WTC11 (cell line): ENCODE measurements around the gene PHAF1. TPM values are rescaled to one million over a fixed set of nuclear protein-coding genes. Genes with fewer than 3 reads are reported as not detected.

Source experiments
- ATAC-seq: fragments of 200-7000 bp; cut with Tn5 transposase; 2 replicates; pipeline ENCODE4 v1.10.0; 2021; ENCODE audit warnings: mild to moderate bottlenecking, moderate library complexity
- CTCF ChIA-PET: fragments of 300-600 bp; sonication (Branson Sonifier 250); formaldehyde crosslinking; loops from one replicate; lab custom pipeline; 2021; ENCODE audit warnings: antibody characterized with exemption; lab: Charles Lee
- POLR2A ChIA-PET: fragments of 350-600 bp; sonication (Branson Sonifier 250); formaldehyde crosslinking; loops from one replicate; lab custom pipeline; 2021; ENCODE audit warnings: antibody characterized with exemption; lab: Charles Lee
- DNase-seq: peaks from one replicate; pipeline ENCODE4 v3.0.0; 2021; ENCODE audit warnings: low spot score
- H3K27ac Mint-ChIP-seq: 2 replicates; pipeline ENCODE4 v1.8.0; 2021; ENCODE audit warnings: mixed read lengths
- H3K27me3 Mint-ChIP-seq: 2 replicates; pipeline ENCODE4 v1.8.0; 2021; ENCODE audit warnings: low read depth, mild to moderate bottlenecking, moderate library complexity, mixed read lengths
- H3K36me3 Mint-ChIP-seq: 2 replicates; pipeline ENCODE4 v1.8.0; 2021; ENCODE audit warnings: mixed read lengths
- H3K4me1 Mint-ChIP-seq: 2 replicates; pipeline ENCODE4 v1.8.0; 2022; ENCODE audit warnings: mixed read lengths
- H3K4me3 Mint-ChIP-seq: 2 replicates; pipeline ENCODE4 v1.8.0; 2021; ENCODE audit warnings: mild to moderate bottlenecking, moderate library complexity, mixed read lengths
- H3K9me3 Mint-ChIP-seq: 2 replicates; pipeline ENCODE4 v1.8.0; 2021; ENCODE audit warnings: mixed read lengths
- CREB1 ChIP-seq: sonication (generic); formaldehyde crosslinking; IDR thresholded peaks from 2 replicates; pipeline ENCODE4 v1.8.0; 2023; ENCODE audit warnings: mild to moderate bottlenecking, missing genetic modification reagents
- FOXK1 ChIP-seq: sonication (generic); formaldehyde crosslinking; IDR thresholded peaks from 2 replicates; pipeline ENCODE4 v1.8.0; 2022; ENCODE audit warnings: mild to moderate bottlenecking, moderate library complexity, missing genetic modification reagents
- FOXP1 ChIP-seq: sonication (generic); formaldehyde crosslinking; IDR thresholded peaks from 2 replicates; pipeline ENCODE4 v1.8.0; 2022; ENCODE audit warnings: missing genetic modification reagents, mild to moderate bottlenecking, moderate library complexity, borderline replicate concordance
- GTF2I ChIP-seq: fragments of 250-450 bp; sonication (Bioruptor Pico); conservative IDR thresholded peaks from 2 replicates; pipeline ENCODE4 v1.4.0; 2021; ENCODE audit warnings: mild to moderate bottlenecking
- HMGA2 ChIP-seq: fragments of 250-450 bp; sonication (Bioruptor Pico); IDR thresholded peaks from 2 replicates; pipeline ENCODE4 v1.4.0; 2021; ENCODE audit warnings: mild to moderate bottlenecking, moderate library complexity
- JUN ChIP-seq: sonication (generic); formaldehyde crosslinking; IDR thresholded peaks from 2 replicates; pipeline ENCODE4 v1.8.0; 2023; ENCODE audit warnings: mild to moderate bottlenecking, missing genetic modification reagents
- MXD4 ChIP-seq: fragments of 250-450 bp; sonication (Bioruptor Pico); IDR thresholded peaks from 2 replicates; pipeline ENCODE4 v1.8.0; 2021; ENCODE audit warnings: mild to moderate bottlenecking, moderate library complexity, borderline replicate concordance
- MYBL2 ChIP-seq: sonication (generic); formaldehyde crosslinking; IDR thresholded peaks from 2 replicates; pipeline ENCODE4 v1.8.1; 2023; ENCODE audit warnings: mild to moderate bottlenecking, moderate library complexity, missing genetic modification reagents
- NFYB ChIP-seq: sonication (generic); formaldehyde crosslinking; conservative IDR thresholded peaks from 2 replicates; pipeline ENCODE4 v1.8.0; 2022; ENCODE audit warnings: low read depth, missing genetic modification reagents
- NR2C2 ChIP-seq: sonication (generic); formaldehyde crosslinking; IDR thresholded peaks from 2 replicates; pipeline ENCODE4 v1.8.0; 2022; ENCODE audit warnings: mild to moderate bottlenecking, missing genetic modification reagents
- RELA ChIP-seq: sonication (generic); formaldehyde crosslinking; IDR thresholded peaks from 2 replicates; pipeline ENCODE4 v1.8.1; 2022; ENCODE audit warnings: missing genetic modification reagents, mild to moderate bottlenecking, borderline replicate concordance
- SP1 ChIP-seq: sonication (generic); formaldehyde crosslinking; conservative IDR thresholded peaks from 2 replicates; pipeline ENCODE4 v1.8.1; 2022; ENCODE audit warnings: missing genetic modification reagents
- TEAD1 ChIP-seq: sonication (generic); formaldehyde crosslinking; IDR thresholded peaks from 2 replicates; pipeline ENCODE4 v1.8.0; 2022; ENCODE audit warnings: mild to moderate bottlenecking, missing genetic modification reagents
- TEAD4 ChIP-seq: sonication (generic); formaldehyde crosslinking; IDR thresholded peaks from 2 replicates; pipeline ENCODE4 v1.8.0; 2022; ENCODE audit warnings: mild to moderate bottlenecking, missing genetic modification reagents
- ZNF219 ChIP-seq: sonication (generic); formaldehyde crosslinking; IDR thresholded peaks from 2 replicates; pipeline ENCODE4 v1.8.0; 2023; ENCODE audit warnings: missing genetic modification reagents, mild to moderate bottlenecking, borderline replicate concordance
- ZNF232 ChIP-seq: sonication (generic); formaldehyde crosslinking; IDR thresholded peaks from 2 replicates; pipeline ENCODE4 v1.8.0; 2022; ENCODE audit warnings: mild to moderate bottlenecking, missing genetic modification reagents
- ZNF396 ChIP-seq: fragments of 250-450 bp; sonication (Bioruptor Pico); IDR thresholded peaks from 2 replicates; pipeline ENCODE4 v1.8.0; 2021; ENCODE audit warnings: mild to moderate bottlenecking, moderate library complexity, borderline replicate concordance
- ZNF671 ChIP-seq: fragments of 250-450 bp; sonication (Bioruptor Pico); IDR thresholded peaks from 2 replicates; pipeline ENCODE4 v1.8.0; 2021; ENCODE audit warnings: mild to moderate bottlenecking
- total RNA-seq: library from RNA; stranded (reverse); gene quantifications from 3 replicates; pipeline ENCODE4 v1.2.3, GENCODE V29; 2021
- TF ChIP-seq, protein P1 (sequence below): sonication (generic); formaldehyde crosslinking; IDR thresholded peaks from 2 replicates; pipeline ENCODE4 v1.8.0; 2022; ENCODE audit warnings: mild to moderate bottlenecking, missing genetic modification reagents
- TF ChIP-seq, protein P2 (sequence below): sonication (generic); formaldehyde crosslinking; IDR thresholded peaks from 2 replicates; pipeline ENCODE4 v1.8.1; 2023; ENCODE audit warnings: mild to moderate bottlenecking, missing genetic modification reagents
- TF ChIP-seq, protein P3 (sequence below): sonication (generic); formaldehyde crosslinking; IDR thresholded peaks from 2 replicates; pipeline ENCODE4 v1.8.0; 2022; ENCODE audit warnings: missing genetic modification reagents
- TF ChIP-seq, protein P4 (sequence below): sonication (generic); formaldehyde crosslinking; IDR thresholded peaks from 2 replicates; pipeline ENCODE4 v1.8.0; 2022; ENCODE audit warnings: mild to moderate bottlenecking, missing genetic modification reagents
- TF ChIP-seq, protein P5 (sequence below): sonication (generic); formaldehyde crosslinking; IDR thresholded peaks from 2 replicates; pipeline ENCODE4 v1.8.0; 2023; ENCODE audit warnings: mild to moderate bottlenecking, missing genetic modification reagents
- TF ChIP-seq, protein P6 (sequence below): sonication (generic); formaldehyde crosslinking; IDR thresholded peaks from 2 replicates; pipeline ENCODE4 v1.8.0; 2022; ENCODE audit warnings: mild to moderate bottlenecking, missing genetic modification reagents

Gene PHAF1
- total RNA-seq, 1 experiment from 2014 or later, result 18.8 TPM

DNA sequence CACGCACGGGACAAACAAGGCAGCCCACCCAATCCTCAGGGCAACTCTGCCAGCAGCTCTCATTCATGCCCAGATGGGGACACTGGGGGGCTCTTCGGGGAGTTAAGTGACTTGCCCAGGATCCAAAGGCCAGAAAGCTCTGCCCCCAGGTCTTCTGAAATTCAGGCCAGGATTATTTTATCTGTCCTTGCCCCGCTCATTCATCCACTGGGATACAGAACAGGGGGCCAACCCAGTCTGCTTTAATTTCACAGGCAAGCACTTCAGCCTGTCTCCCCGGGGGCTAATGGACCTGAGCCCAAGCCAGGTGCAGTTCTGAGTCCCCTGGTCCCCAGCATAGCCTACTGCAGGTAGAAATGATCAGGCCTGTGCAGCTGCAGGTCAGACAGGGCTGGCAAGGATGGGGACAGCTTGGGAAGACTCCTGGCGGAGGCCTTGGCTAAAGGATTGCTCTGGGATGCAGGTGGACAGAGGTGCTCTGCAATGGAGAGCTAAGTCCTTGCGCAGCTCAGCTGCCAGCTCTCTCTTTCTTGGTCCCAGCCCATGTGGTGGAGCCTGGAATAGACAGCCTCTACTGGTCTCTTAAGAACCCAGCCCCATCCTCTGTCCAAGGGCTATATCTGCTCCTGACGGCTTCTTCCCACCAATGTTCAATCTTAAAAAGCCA lies 41.8 kb downstream of the PHAF1 start (continued):
- TF ChIP-seq GTF2I, result no peak

DNA sequence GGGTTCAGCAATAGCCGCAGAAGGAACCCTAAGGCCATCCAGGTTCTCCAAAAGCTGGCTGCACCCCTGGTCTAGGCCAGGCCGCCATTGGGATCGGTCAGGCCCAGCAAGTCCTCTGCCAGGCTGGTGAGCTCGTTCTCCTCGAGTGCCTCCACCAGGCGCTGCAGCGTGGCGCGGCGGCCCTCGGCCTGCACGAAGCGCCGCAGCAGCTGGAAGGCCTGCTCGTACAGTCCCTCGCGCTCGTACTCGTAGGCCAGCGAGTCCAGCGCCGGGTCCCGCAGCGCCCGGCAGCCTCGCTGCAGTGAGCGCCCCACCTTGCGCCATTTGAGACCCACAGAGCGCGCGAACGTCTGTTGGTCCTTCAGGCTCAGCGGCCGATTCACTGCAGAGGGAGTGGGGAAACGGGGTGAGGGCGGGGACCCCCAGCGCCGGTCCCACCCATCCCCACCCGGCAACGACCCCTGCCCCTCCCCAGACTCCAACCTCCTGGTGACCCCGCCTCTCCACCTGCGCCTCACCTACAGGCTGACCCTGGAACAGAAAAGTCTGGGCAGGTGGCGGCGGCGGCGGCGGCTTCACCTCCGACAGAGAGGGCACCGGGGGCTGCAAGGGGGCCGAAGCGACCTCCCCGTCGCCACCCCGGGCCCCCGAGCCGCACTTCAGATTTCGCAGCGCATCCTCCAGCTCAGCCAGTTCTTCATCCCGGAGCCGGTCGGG lies 45.0 kb downstream of the PHAF1 start:
- Mint-ChIP-seq H3K4me1 (peaks cover 19% of the 10 kb centered on the region), H3K27me3 (peaks cover 89% of the 10 kb centered on the region), H3K27ac (no peak overlapping the region), H3K9me3 (no peaks in the 10 kb centered on the region), H3K4me3 (peak overlapping the region; percentile 70), H3K36me3 (no peaks in the 10 kb centered on the region)
- ChIA-PET POLR2A (interaction anchor here (0.5 to 1.2 kb wide), 5 partner anchors 14 to 647 kb away, joined by 3 to 5 read pairs (median 4); no protein-coding TSS in a partner anchor), CTCF (interaction anchor here (0.5 to 15.3 kb wide), 85 partner anchors 10 to 324 kb away, joined by 3 to 386 read pairs (median 5); partner anchors contain the start of genes CBFB, CES3, E2F4 and ELMO3)
- DNase-seq (no peak), ATAC-seq (no peak)
- TF ChIP-seq ZNF232 (CRISPR knock-in tag), result no peak
- TF ChIP-seq, protein P1, sequence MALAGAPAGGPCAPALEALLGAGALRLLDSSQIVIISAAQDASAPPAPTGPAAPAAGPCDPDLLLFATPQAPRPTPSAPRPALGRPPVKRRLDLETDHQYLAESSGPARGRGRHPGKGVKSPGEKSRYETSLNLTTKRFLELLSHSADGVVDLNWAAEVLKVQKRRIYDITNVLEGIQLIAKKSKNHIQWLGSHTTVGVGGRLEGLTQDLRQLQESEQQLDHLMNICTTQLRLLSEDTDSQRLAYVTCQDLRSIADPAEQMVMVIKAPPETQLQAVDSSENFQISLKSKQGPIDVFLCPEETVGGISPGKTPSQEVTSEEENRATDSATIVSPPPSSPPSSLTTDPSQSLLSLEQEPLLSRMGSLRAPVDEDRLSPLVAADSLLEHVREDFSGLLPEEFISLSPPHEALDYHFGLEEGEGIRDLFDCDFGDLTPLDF, result no peak
- 0 out of 2 replicates have a peak, but pooled peaks have one; percentile 29 for TF ChIP-seq MYBL2 (CRISPR knock-in tag)
- TF ChIP-seq, protein P2, sequence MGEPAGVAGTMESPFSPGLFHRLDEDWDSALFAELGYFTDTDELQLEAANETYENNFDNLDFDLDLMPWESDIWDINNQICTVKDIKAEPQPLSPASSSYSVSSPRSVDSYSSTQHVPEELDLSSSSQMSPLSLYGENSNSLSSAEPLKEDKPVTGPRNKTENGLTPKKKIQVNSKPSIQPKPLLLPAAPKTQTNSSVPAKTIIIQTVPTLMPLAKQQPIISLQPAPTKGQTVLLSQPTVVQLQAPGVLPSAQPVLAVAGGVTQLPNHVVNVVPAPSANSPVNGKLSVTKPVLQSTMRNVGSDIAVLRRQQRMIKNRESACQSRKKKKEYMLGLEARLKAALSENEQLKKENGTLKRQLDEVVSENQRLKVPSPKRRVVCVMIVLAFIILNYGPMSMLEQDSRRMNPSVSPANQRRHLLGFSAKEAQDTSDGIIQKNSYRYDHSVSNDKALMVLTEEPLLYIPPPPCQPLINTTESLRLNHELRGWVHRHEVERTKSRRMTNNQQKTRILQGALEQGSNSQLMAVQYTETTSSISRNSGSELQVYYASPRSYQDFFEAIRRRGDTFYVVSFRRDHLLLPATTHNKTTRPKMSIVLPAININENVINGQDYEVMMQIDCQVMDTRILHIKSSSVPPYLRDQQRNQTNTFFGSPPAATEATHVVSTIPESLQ (CRISPR knock-in tag), result no peak
- TF ChIP-seq MXD4 (CRISPR knock-in tag), result no peak
- TF ChIP-seq RELA, result peak; percentile 80; the same call in 1 of the 2 replicates
- 0 out of 2 replicates have a peak, but pooled peaks have one; percentile 26 for TF ChIP-seq SP1 (CRISPR knock-in tag)
- no peak for TF ChIP-seq ZNF396
- peak; percentile 64; the same call in 1 of the 2 replicates for TF ChIP-seq CREB1 (CRISPR knock-in tag)
- TF ChIP-seq FOXK1, result peak; percentile 33; the same call in 1 of the 2 replicates
- no peak for TF ChIP-seq ZNF671 (CRISPR knock-in tag)
- TF ChIP-seq, protein P3, sequence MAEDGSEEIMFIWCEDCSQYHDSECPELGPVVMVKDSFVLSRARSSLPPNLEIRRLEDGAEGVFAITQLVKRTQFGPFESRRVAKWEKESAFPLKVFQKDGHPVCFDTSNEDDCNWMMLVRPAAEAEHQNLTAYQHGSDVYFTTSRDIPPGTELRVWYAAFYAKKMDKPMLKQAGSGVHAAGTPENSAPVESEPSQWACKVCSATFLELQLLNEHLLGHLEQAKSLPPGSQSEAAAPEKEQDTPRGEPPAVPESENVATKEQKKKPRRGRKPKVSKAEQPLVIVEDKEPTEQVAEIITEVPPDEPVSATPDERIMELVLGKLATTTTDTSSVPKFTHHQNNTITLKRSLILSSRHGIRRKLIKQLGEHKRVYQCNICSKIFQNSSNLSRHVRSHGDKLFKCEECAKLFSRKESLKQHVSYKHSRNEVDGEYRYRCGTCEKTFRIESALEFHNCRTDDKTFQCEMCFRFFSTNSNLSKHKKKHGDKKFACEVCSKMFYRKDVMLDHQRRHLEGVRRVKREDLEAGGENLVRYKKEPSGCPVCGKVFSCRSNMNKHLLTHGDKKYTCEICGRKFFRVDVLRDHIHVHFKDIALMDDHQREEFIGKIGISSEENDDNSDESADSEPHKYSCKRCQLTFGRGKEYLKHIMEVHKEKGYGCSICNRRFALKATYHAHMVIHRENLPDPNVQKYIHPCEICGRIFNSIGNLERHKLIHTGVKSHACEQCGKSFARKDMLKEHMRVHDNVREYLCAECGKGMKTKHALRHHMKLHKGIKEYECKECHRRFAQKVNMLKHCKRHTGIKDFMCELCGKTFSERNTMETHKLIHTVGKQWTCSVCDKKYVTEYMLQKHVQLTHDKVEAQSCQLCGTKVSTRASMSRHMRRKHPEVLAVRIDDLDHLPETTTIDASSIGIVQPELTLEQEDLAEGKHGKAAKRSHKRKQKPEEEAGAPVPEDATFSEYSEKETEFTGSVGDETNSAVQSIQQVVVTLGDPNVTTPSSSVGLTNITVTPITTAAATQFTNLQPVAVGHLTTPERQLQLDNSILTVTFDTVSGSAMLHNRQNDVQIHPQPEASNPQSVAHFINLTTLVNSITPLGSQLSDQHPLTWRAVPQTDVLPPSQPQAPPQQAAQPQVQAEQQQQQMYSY (CRISPR knock-in tag), result peak; percentile 37; the same call in 1 of the 2 replicates
- TF ChIP-seq JUN, result peak; percentile 94; the same call in 1 of the 2 replicates
- no peak for TF ChIP-seq HMGA2
- TF ChIP-seq TEAD4 (CRISPR knock-in tag), result peak; percentile 68; the same call in 1 of the 2 replicates
- TF ChIP-seq, protein P4, sequence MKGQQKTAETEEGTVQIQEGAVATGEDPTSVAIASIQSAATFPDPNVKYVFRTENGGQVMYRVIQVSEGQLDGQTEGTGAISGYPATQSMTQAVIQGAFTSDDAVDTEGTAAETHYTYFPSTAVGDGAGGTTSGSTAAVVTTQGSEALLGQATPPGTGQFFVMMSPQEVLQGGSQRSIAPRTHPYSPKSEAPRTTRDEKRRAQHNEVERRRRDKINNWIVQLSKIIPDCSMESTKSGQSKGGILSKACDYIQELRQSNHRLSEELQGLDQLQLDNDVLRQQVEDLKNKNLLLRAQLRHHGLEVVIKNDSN, result peak; percentile 41; the same call in 1 of the 2 replicates
- 0 out of 2 replicates have a peak, but pooled peaks have one; percentile 47 for TF ChIP-seq NR2C2 (CRISPR knock-in tag)
- TF ChIP-seq, protein P5, sequence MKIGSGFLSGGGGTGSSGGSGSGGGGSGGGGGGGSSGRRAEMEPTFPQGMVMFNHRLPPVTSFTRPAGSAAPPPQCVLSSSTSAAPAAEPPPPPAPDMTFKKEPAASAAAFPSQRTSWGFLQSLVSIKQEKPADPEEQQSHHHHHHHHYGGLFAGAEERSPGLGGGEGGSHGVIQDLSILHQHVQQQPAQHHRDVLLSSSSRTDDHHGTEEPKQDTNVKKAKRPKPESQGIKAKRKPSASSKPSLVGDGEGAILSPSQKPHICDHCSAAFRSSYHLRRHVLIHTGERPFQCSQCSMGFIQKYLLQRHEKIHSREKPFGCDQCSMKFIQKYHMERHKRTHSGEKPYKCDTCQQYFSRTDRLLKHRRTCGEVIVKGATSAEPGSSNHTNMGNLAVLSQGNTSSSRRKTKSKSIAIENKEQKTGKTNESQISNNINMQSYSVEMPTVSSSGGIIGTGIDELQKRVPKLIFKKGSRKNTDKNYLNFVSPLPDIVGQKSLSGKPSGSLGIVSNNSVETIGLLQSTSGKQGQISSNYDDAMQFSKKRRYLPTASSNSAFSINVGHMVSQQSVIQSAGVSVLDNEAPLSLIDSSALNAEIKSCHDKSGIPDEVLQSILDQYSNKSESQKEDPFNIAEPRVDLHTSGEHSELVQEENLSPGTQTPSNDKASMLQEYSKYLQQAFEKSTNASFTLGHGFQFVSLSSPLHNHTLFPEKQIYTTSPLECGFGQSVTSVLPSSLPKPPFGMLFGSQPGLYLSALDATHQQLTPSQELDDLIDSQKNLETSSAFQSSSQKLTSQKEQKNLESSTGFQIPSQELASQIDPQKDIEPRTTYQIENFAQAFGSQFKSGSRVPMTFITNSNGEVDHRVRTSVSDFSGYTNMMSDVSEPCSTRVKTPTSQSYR (CRISPR knock-in tag), result peak; percentile 47; the same call in 1 of the 2 replicates
- TF ChIP-seq TEAD1, result 0 out of 2 replicates have a peak, but pooled peaks have one; percentile 57
- TF ChIP-seq ZNF219 (CRISPR knock-in tag), result peak; percentile 73; the same call in 1 of the 2 replicates
- peak; percentile 73; the same call in 1 of the 2 replicates for TF ChIP-seq FOXP1 (CRISPR knock-in tag)
- TF ChIP-seq, protein P6, sequence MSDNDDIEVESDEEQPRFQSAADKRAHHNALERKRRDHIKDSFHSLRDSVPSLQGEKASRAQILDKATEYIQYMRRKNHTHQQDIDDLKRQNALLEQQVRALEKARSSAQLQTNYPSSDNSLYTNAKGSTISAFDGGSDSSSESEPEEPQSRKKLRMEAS (CRISPR knock-in tag), result peak; percentile 89
- 0 out of 2 replicates have a peak, but pooled peaks have one; percentile 30 for TF ChIP-seq NFYB
